HL-60/S4 treated with retinoic acid at 250 ng/mL for 4 days and 3 days (cell line): ENCODE data around the gene CSRP1.
"Not testable (repeated sequence)": the region's sequence is repeated elsewhere in the genome, so short reads cannot be mapped to it uniquely, and the experiment has no call there.

Experiments used
- in situ Hi-C: fragments of 300-500 bp; cut with MboI; formaldehyde crosslinking; loops from 2 replicates; pipeline ENCODE4 v1.7.0; 2022; ENCODE audit warnings: low sequenced_read_pairs

CSRP1 gene

GRCh38 chr1:201499795-201500669 is 6.9 kb downstream of the CSRP1 start:
- in situ Hi-C loops, result no loop called here

- in situ Hi-C loops, result no loop called here
Measured at GRCh38 chr1:201499191-201499590, 7.7 kb downstream of the CSRP1 start.

GRCh38 chr1:201498621-201499020 is 8.3 kb downstream of the CSRP1 start:
- in situ Hi-C loops, result no loop called here

GRCh38 chr1:201497935-201498509 is 8.9 kb downstream of the CSRP1 start:
- in situ Hi-C loops, result no loop called here

- in situ Hi-C loops, result no loop called here
Measured at GRCh38 chr1:201496296-201496690, 10.6 kb downstream of the CSRP1 start.

GRCh38 chr1:201495551-201496295 is 11.2 kb downstream of the CSRP1 start:
- in situ Hi-C loops, result no loop called here

- in situ Hi-C loops, result no loop called here
Measured at GRCh38 chr1:201493757-201494617, 12.9 kb downstream of the CSRP1 start.

- in situ Hi-C loops, result not testable (repeated sequence)
Measured at GRCh38 chr1:201493026-201493656, 13.8 kb downstream of the CSRP1 start.

- in situ Hi-C loops, result no loop called here
Measured at GRCh38 chr1:201491896-201492511, 14.9 kb downstream of the CSRP1 start.

GRCh38 chr1:201490708-201491131 is 16.2 kb downstream of the CSRP1 start:
- in situ Hi-C loops, result no loop called here

- in situ Hi-C loops, result no loop called here
Measured at GRCh38 chr1:201489643-201490261, 17.2 kb downstream of the CSRP1 start.

- in situ Hi-C loops, result no loop called here
Measured at GRCh38 chr1:201488830-201489589, 17.9 kb downstream of the CSRP1 start.

GRCh38 chr1:201487742-201488141 is 19.2 kb downstream of the CSRP1 start:
- in situ Hi-C loops, result no loop called here

GRCh38 chr1:201486187-201486586 is 20.7 kb downstream of the CSRP1 start:
- in situ Hi-C loops, result no loop called here

- in situ Hi-C loops, result no loop called here
Measured at GRCh38 chr1:201485184-201485774, 21.6 kb downstream of the CSRP1 start.

GRCh38 chr1:201483373-201483949 is 23.5 kb downstream of the CSRP1 start:
- in situ Hi-C loops, result no loop called here

GRCh38 chr1:201482755-201483154 is 24.2 kb downstream of the CSRP1 start:
- in situ Hi-C loops, result no loop called here
